ENCODE measurements around the gene PANK1. TPM values are rescaled to one million over a fixed set of nuclear protein-coding genes. Genes with fewer than 3 reads are reported as not detected.

PANK1 gene
- total RNA-seq, 4 donors from 2014 or later: 4.6 to 51.6 (median 36.1) TPM

GRCh38 chr10:89653410-89653869 is 8.4 kb upstream of the PANK1 start:
- H3K4me1 ChIP-seq: peaks cover 0 to 4% (median 0%) of the 10 kb centered on the region in 4 donors
- H3K9me3 ChIP-seq: no peaks in the 10 kb centered on the region
- TF ChIP-seq EP300 (IDR thresholded peaks at IDR 0.05; ENCODE audit: low read depth): no peak
- no peak for TF ChIP-seq POLR2AphosphoS5 (IDR thresholded peaks at IDR 0.05)
- no peak for TF ChIP-seq POLR2A (IDR thresholded peaks at IDR 0.05)
- TF ChIP-seq CTCF (IDR thresholded peaks at IDR 0.05): no peak
- H3K27ac ChIP-seq: no peak overlapping the region
- intact Hi-C loops (cut with DNase I; ENCODE audit: low total_unique reads) (no loop called here), in situ Hi-C loops (cut with MboI; ENCODE audit: low pct_ligation_motif_present in 1 of 4, low pct_unique_long_range_greater_than_20kb in 1 of 4, low sequenced_read_pairs in 3 of 4) (no loop called here)
- H3K4me3 ChIP-seq: no peak overlapping the region
- WGBS, 2 donors (ENCODE audit: low coverage in 1 of 2): 72 to 73% methylated on average over 6 of the region's 6 CpGs
- H3K27me3 ChIP-seq: no peaks in the 10 kb centered on the region
- no peaks in the 10 kb centered on the region for H3K36me3 ChIP-seq
- DNase-seq: no peak

GRCh38 chr10:89652806-89653370 is 7.8 kb upstream of the PANK1 start:
- no peak for DNase-seq
- peaks cover 0 to 4% (median 0%) of the 10 kb centered on the region in 4 donors for H3K4me1 ChIP-seq
- in situ Hi-C loops (cut with MboI; ENCODE audit: low pct_ligation_motif_present in 1 of 4, low pct_unique_long_range_greater_than_20kb in 1 of 4, low sequenced_read_pairs in 3 of 4) (no loop called here), intact Hi-C loops (cut with DNase I; ENCODE audit: low total_unique reads) (no loop called here)
- H3K4me3 ChIP-seq: no peak overlapping the region
- no peaks in the 10 kb centered on the region for H3K36me3 ChIP-seq
- H3K27ac ChIP-seq: no peak overlapping the region
- TF ChIP-seq POLR2AphosphoS5 (IDR thresholded peaks at IDR 0.05) (no peak), CTCF (IDR thresholded peaks at IDR 0.05) (no peak), EP300 (IDR thresholded peaks at IDR 0.05; ENCODE audit: low read depth) (no peak), POLR2A (IDR thresholded peaks at IDR 0.05) (no peak)
- H3K27me3 ChIP-seq: no peaks in the 10 kb centered on the region
- no peaks in the 10 kb centered on the region for H3K9me3 ChIP-seq
- WGBS, 2 donors (ENCODE audit: low coverage in 1 of 2): 100% methylated on average over 3 of the region's 3 CpGs; no CpG with 5 or more reads in 1 of the 2 donors

GRCh38 chr10:89651916-89652573 is 7.0 kb upstream of the PANK1 start:
- Histone ChIP-seq H3K4me1 (peaks cover 0 to 10% (median 0%) of the 10 kb centered on the region in 4 donors), H3K27me3 (no peaks in the 10 kb centered on the region), H3K27ac (no peak overlapping the region), H3K4me3 (no peak overlapping the region), H3K36me3 (no peaks in the 10 kb centered on the region), H3K9me3 (no peaks in the 10 kb centered on the region)
- 69 to 77% methylated on average over 3 of the region's 3 CpGs for WGBS, 2 donors (ENCODE audit: low coverage in 1 of 2)
- in situ Hi-C loops (cut with MboI; ENCODE audit: low pct_ligation_motif_present in 1 of 4, low pct_unique_long_range_greater_than_20kb in 1 of 4, low sequenced_read_pairs in 3 of 4): no loop called here
- no peak for DNase-seq
- intact Hi-C loops (cut with DNase I; ENCODE audit: low total_unique reads): no loop called here
- TF ChIP-seq CTCF (IDR thresholded peaks at IDR 0.05) (no peak), POLR2AphosphoS5 (IDR thresholded peaks at IDR 0.05) (no peak), EP300 (IDR thresholded peaks at IDR 0.05; ENCODE audit: low read depth) (no peak), POLR2A (IDR thresholded peaks at IDR 0.05) (no peak)

- Histone ChIP-seq H3K4me3 (no peak overlapping the region), H3K9me3 (no peaks in the 10 kb centered on the region), H3K27me3 (no peaks in the 10 kb centered on the region), H3K27ac (no peak overlapping the region), H3K4me1 (peaks cover under 1 to 16% (median 5%) of the 10 kb centered on the region in 4 donors), H3K36me3 (no peaks in the 10 kb centered on the region)
- TF ChIP-seq POLR2A (IDR thresholded peaks at IDR 0.05) (no peak), CTCF (IDR thresholded peaks at IDR 0.05) (no peak), POLR2AphosphoS5 (IDR thresholded peaks at IDR 0.05) (no peak), EP300 (IDR thresholded peaks at IDR 0.05; ENCODE audit: low read depth) (no peak)
- intact Hi-C loops (cut with DNase I; ENCODE audit: low total_unique reads) (no loop called here), in situ Hi-C loops (cut with MboI; ENCODE audit: low pct_ligation_motif_present in 1 of 4, low pct_unique_long_range_greater_than_20kb in 1 of 4, low sequenced_read_pairs in 3 of 4) (no loop called here)
- DNase-seq: no peak
- 64 to 70% methylated on average over 5 of the region's 5 CpGs for WGBS, 2 donors (ENCODE audit: low coverage in 1 of 2)
These were observed 6.3 kb upstream of the PANK1 start for GRCh38 chr10:89651205-89651915.

Measured in transverse colon (tissue), 4 donors.